NCI-H345 treated with DMSO at 0.1 percent for 48 hours (cell line): ENCODE results near the gene LRRC58.

ENCODE experiments used
- DNase-seq: peaks from one replicate; lab custom pipeline; 2025; ENCODE audit not compliant: unreplicated experiment; lab: John Stamatoyannopoulos, UW

LRRC58 gene

GRCh38 chr3:120281261-120281660 is 67.9 kb downstream of the LRRC58 start:
- DNase-seq, result no peak

GRCh38 chr3:120280566-120280965 is 68.6 kb downstream of the LRRC58 start:
- DNase-seq, result no peak

GRCh38 chr3:120280026-120280425 is 69.1 kb downstream of the LRRC58 start:
- DNase-seq, result no peak

- no peak for DNase-seq
Observed at GRCh38 chr3:120276767-120277166, 72.4 kb downstream of the LRRC58 start.

GRCh38 chr3:120275618-120276017 is 73.5 kb downstream of the LRRC58 start:
- no peak for DNase-seq

- DNase-seq, result peak; percentile 61
Observed at GRCh38 chr3:120274739-120275167, 74.4 kb downstream of the LRRC58 start.
